HG03103 (cell line): ENCODE results near the gene ERG.

Experiments used
- ATAC-seq: cut with Tn5 transposase; IDR thresholded peaks from one replicate; pipeline ENCODE4 v1.9.1; 2021; ENCODE audit warnings: low read depth; ENCODE audit not compliant: unreplicated experiment

Gene ERG

DNA sequence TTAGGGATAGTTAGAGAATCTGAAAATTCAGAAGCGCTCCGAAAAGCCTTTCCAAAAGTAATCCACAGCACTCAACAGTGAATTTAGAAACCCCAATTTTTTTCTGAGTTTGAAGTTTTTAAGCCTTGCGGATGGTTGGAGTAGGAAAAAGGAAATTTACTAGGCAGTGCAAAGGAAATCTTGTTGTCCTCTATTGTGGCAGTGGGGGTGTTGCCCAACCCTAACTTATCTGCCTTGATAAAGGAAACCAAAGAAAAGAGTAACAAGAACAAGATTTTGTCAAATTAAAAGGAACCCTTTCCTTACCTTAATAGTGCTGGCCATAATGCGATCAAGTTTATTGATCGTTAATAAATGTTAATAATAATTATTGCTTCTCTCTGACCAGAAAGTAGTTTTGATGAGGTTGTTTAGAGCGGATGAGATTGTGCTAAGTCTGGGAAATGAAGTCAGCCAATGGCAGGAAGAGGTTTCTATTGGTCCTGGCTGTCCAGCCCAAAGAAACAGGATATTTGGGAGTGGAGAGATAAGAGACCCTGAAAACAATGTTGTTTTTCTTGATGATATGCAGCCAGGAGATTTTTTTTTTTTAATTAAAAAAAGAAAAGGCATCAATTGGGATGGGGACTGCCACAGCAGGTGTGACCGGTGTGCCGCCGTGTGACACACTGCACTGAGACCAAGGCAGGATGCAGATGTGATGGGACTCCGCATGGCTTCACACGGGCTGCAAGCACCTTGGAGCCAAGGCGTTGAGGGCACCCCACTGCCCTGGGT is at the start of gene ERG:
TSS of gene ERG (minus strand) at position 421 of the 777 bp plus-strand sequence. CDS start at position 324, 97 bp downstream.
- no peak for ATAC-seq

DNA sequence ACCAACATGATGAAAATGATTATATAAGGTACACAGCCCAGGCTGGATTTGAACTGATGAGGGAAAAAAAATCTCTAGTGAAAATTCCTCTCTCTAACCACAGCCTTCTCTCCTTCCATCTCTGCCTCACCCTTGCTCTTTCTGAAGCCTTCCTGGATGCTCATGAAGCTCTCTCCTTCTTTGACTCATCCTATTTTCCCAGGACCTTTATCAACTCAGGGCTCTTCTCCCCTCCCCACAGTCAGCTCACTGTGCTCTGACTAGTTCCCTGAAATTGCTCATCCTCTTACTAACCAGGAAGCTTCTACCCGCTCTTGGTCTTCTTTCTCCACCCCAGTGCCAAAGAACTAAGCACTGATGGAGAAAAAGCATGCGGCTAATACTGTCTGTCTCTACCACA is 46.4 kb upstream of the ERG start:
- no peak for ATAC-seq

- no peak for ATAC-seq
Measured at GRCh38 chr21:38542263-38542662, 44.0 kb upstream of the ERG start.

DNA sequence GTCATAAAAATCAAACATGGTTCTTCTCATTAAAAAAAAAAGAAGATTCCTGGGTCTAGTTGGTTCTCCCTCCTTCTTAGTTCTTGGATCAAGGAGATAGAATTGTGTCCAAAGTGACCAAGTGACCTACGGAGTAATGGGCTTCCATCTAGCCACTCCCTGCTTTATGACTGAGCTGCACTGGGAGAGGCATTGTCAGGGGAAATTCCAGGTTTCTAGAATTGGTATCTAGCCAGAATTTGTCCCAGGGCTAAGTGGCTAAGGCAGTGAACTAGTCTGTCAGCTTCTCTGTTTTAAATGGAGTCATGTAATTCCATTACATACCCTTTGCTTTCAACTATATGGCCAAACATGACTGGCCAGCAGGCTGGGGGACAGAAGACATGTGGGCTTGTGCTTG is 40.1 kb upstream of the ERG start:
- ATAC-seq: no peak

GRCh38 chr21:38534591-38534990 is 36.3 kb upstream of the ERG start:
- ATAC-seq: no peak

DNA sequence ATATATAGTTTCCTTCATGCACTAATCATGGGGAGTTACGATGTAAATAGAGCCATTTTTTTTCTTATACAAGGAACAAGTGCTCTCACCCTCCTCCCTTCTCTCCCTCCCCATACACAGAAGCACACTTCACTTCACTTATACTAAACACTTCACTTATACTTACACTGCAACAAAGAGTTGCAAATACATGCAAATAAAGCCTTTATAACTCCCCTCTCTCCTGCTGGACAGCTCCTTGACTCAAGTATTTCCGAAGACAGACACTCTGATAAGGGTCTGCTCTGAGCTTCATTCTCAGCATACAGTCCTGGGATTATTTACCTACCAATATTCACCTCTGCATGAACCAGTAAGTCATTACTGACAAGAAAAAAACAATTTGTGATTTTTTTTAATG is 35.6 kb upstream of the ERG start:
- no peak for ATAC-seq

DNA sequence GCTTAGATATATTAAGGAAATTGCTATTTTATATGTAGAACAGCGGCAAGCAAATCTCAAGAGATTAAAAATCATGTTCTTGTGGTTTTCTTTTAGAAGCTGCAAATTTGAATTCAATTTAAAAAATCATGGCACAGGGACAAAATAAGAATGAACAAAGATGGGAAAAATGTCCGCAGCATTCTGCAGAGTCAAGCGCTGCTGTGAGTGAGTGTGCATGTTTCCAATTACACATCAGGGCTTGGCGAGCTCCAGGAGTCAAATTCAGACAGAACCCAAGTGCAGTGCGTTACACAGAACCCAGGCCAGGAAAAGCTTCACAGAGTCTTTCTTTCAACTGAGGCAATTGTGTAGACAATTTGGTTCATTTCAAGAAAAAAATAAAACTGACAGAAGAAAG is 33.3 kb upstream of the ERG start:
- no peak for ATAC-seq

- no peak for ATAC-seq
Measured at GRCh38 chr21:38531039-38531541, 32.8 kb upstream of the ERG start.

- ATAC-seq: no peak
Measured at GRCh38 chr21:38527737-38528136, 29.5 kb upstream of the ERG start.

DNA sequence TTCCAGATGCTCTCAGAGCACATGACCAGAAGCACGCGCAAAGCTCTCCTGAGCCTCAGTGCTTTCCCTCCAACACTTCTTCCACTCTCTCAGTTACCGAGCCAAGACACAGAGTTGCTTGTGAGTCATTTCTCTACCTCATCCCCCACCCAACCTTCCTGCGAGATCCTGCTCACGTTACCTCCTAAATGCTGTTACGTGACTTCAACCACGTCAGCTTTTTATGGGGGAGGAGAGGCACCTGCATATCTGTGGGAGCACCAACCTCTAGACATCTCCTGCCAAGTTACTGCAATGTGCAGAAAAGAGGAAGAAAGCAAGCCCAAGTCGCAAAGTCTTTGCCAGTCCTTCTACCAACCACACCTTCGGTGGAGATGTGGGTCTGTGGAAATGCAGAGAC is 27.2 kb upstream of the ERG start:
- no peak for ATAC-seq

DNA sequence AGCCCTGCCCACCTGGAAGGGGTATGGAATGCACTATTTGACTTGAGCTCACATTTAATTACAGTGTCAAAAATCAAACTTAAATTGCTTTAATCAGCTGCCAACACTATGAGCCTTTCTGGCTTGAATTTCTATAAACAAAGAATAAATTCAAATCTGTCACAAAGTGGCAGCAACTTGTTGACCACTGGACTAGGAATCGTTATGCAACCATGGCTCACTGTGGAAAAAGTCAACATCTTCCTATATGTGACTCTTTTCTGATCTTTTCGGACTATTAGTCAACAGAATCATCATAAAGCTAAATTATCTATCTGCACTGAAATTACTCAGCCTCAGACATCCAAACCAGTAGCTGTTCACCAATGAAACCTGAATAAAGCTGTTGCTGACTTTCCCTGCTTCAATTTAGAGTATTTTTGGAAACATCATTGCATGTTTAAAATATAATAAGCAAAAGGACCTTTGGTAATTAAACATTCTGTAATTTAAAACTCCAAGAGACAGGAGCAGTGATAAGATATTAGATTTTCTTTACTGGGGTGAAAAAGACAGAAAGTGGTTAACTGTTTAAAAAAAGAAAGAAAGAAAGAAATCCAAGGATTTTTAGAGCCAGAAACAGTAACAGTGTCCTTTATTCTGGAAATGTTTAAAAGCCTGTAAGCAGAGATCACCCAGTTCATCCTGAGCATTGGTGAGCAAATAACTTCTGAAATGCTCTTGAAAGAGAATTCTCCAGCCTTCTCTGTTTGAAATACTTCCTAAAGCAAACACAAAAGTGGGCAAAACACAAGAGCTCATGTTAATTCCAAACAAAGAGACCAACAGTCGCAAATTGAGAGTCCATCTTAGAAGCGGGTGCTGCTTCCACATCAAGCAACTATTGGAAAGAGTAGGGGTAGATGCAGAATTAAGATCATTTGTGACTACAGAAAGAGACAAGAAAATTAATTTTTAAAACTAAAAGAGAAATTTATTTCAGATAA is 26.2 kb upstream of the ERG start:
- no peak for ATAC-seq

DNA sequence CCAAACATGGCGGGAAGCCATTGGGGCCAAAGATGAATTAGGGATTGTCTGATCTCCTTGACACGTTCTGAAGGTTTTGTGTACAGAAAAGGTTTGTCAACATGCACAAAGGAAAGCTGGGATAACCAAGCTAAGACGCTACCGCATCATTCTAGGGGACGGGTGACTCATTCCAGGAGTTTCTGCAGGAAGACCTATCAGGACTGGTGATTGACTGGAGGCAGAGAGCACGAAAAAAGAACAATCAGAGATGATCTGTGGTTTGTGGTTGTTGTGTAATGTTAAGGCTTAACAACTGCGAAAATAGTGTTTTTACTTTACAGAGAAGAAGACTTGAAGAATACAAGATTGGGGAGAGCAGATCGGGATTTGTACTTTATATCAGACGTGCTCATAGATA is 22.2 kb upstream of the ERG start:
- no peak for ATAC-seq

- ATAC-seq: no peak
Measured at GRCh38 chr21:38511662-38512243, 13.5 kb upstream of the ERG start.

- no peak for ATAC-seq
Measured at GRCh38 chr21:38511198-38511597, 12.9 kb upstream of the ERG start.

GRCh38 chr21:38507374-38507942 is 9.2 kb upstream of the ERG start:
- ATAC-seq: no peak

- ATAC-seq: no peak
Measured at GRCh38 chr21:38506661-38507281, 8.5 kb upstream of the ERG start.

DNA sequence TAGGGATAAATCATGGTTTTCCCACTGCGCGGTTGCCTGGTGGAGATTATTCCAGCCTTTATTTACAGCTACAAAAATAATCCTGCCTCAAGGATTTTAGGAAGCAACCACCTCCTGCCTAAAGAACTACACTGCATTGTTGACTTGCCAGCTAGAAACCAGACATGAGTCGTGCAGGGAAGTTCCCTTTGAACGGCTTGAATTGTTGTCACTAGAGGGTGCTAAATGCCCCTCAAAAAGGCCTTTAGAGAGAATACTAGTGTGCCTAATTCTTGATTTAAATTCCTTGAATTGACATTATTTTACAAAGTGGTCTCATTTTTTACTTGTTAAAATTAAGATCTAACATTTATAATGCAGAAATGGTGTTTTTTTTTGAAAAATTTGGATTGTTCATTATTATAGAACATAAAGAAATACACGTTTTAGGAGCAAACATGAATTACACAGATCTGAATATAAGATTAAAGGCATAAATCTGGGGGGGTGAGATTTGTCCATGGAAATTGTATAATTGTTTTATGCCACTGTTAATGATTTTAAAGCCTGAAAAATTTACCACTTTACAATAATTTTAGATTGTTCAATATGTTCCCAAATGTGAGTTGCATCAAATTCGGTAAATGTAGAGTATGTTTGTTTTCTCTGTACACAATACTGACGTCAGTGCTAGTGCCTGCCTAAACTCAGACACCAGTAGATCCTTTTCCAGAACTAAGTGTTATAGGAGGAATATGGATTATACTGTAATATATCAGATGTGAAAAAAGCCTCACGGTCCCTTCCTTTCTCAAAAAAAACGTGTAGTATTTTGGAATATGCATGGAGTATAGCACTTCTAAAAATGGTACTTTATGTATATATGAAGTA is 7.6 kb upstream of the ERG start:
- no peak for ATAC-seq

DNA sequence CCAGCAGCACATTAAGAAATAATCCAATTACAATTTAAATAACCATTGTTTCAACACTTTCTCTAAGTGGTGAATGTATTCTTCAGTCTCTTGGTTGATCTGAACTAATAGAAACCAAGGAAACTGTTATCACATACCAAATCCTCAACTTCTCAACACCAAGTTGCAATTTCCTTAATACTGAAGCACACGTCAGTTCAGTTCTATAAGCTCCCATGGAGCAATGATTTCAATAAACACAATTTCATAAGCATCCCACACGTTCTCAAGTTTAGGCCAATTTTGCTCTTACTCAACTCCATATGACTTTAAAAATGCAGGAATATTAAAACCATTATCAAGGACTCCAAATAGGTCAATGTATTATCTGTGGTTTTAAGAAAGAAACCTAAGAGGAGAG is 5.8 kb upstream of the ERG start:
- no peak for ATAC-seq

DNA sequence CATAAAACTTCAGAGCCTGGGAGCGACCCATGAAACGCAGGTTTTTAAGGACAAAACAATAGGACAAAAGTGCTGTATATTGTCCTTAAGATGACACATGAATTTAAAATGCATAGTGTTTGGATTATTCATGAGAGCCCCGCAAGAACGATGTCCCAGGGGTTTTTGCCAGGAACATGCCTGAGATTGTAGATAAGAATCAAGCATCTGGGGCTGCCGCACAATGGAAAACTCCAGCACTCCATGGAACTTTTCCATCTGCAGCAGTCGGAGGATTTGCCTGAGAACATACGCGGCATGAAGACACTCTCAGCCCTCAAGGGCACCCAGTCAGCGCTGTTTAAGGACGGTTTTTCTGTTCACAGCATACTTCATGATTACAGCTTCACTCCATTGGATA is 5.3 kb upstream of the ERG start:
- no peak for ATAC-seq
